ENCODE results near the gene HSPD1.

DNA sequence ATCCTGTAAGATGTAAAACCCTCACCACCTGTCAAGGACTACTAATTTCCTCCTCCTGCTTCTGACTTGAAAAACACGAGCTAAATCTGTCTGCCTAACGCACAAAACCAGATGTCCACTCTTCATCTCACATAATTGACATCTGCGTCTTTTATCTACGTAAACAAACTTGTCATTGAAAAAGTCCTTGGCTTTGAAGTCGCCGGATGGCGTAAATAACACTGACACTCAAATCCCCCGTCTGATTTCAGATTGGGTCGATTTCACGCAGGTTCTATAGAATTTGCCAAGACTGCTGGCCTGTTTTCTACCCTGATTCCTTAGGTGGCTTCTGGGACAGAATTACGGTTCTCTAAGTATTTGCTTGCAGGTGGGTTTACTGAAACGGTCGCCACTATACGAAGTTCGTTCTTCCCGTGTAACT is 15.7 kb upstream of the HSPD1 start:
- TF ChIP-seq, protein P1, sequence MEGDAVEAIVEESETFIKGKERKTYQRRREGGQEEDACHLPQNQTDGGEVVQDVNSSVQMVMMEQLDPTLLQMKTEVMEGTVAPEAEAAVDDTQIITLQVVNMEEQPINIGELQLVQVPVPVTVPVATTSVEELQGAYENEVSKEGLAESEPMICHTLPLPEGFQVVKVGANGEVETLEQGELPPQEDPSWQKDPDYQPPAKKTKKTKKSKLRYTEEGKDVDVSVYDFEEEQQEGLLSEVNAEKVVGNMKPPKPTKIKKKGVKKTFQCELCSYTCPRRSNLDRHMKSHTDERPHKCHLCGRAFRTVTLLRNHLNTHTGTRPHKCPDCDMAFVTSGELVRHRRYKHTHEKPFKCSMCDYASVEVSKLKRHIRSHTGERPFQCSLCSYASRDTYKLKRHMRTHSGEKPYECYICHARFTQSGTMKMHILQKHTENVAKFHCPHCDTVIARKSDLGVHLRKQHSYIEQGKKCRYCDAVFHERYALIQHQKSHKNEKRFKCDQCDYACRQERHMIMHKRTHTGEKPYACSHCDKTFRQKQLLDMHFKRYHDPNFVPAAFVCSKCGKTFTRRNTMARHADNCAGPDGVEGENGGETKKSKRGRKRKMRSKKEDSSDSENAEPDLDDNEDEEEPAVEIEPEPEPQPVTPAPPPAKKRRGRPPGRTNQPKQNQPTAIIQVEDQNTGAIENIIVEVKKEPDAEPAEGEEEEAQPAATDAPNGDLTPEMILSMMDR (IDR thresholded peaks at IDR 0.05; ENCODE audit: low read depth, low read length) = no peak
- no peak for TF ChIP-seq POLR2A (IDR thresholded peaks at IDR 0.05; ENCODE audit: extremely low read depth, insufficient read length)
